ENCODE measurements around the gene DOK6.
"Not testable (repeated sequence)": the region's sequence is repeated elsewhere in the genome, so short reads cannot be mapped to it uniquely, and the experiment has no call there.

DOK6 gene

DNA sequence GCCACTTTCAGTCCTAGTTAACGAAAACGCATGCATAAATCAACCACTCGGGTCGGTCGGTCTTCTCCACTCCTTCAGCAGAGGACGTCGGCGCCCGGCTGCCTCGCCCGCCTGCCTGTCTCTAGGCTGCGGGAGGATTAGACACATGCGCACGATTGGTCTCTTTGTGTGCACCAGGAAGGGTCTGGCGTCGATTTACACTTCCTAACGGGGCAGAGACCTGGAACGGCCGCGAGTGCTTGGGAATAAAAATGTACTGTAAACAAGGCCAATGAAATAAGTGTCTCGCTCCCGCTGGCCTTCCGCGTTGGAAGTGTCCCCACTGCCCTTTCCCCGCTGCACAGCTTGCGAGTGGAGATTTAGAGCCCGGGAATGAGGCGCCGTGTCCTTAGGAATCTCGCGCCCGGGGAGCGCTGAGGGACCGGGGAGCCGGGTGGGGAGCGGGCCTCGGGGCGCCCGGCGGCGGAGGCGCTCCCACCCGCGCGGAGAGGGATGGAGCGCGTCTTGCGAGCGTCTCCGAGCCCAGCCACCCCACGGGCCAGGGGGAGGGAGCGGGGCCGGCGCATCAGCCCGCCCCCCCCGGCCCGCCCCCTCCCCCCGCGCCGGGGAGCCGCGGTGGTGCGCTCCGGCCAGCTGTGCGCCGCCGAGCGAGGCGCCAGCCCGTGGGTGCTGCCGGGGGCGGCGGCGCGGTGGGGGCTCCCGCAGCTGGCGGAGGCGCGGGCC, at the start of gene DOK6:
DOK6 (plus strand) TSS at position 636 of the 723 bp plus-strand sequence.
- Mint-ChIP-seq H3K4me3 (peak within 1 kb of the TSS; percentile 48), H3K4me1 (ENCODE audit: low read depth) (peaks cover 5% of the 10 kb centered on the region), H3K27ac (no peak within 1 kb of the TSS), H3K36me3 (ENCODE audit: low read depth) (no peaks in the 10 kb centered on the region), H3K27me3 (ENCODE audit: low read depth) (peaks cover 72% of the 10 kb centered on the region), H3K9me3 (no peaks in the 10 kb centered on the region)

- no peaks in the 10 kb centered on the region for H3K27me3 Mint-ChIP-seq (ENCODE audit: low read depth)
- no peaks in the 10 kb centered on the region for H3K36me3 Mint-ChIP-seq (ENCODE audit: low read depth)
- no peaks in the 10 kb centered on the region for H3K9me3 Mint-ChIP-seq
- H3K4me3 Mint-ChIP-seq = no peak overlapping the region
- H3K27ac Mint-ChIP-seq = no peak overlapping the region
- no peaks in the 10 kb centered on the region for H3K4me1 Mint-ChIP-seq (ENCODE audit: low read depth)
These were observed 47.7 kb upstream of the DOK6 start for GRCh38 chr18:69353023-69353422.

DNA sequence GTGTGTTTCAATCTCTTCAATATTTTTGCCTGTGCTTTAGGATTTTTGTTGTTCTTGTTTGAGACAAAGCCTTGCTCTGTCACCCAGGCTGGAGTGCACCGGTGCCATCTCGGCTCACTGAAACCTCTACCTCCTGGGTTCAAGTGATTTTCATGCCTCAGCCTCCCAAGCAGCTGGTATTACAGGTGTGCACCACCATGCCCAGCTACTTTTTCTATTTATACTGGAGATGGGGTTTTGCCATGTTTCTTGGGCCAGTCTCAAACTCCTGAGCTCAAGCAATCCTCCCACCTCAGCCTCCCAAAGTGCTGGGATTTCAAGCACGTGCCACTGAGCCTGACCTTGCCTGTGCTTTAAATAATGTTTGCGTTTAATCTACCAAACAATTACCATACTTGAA, 43.1 kb upstream of the DOK6 start:
- peaks cover 7% of the 10 kb centered on the region for H3K9me3 Mint-ChIP-seq
- H3K36me3 Mint-ChIP-seq (ENCODE audit: low read depth) = no peaks in the 10 kb centered on the region
- H3K27me3 Mint-ChIP-seq (ENCODE audit: low read depth) = no peaks in the 10 kb centered on the region
- H3K27ac Mint-ChIP-seq = no peak overlapping the region
- no peak overlapping the region for H3K4me3 Mint-ChIP-seq
- no peaks in the 10 kb centered on the region for H3K4me1 Mint-ChIP-seq (ENCODE audit: low read depth)

DNA sequence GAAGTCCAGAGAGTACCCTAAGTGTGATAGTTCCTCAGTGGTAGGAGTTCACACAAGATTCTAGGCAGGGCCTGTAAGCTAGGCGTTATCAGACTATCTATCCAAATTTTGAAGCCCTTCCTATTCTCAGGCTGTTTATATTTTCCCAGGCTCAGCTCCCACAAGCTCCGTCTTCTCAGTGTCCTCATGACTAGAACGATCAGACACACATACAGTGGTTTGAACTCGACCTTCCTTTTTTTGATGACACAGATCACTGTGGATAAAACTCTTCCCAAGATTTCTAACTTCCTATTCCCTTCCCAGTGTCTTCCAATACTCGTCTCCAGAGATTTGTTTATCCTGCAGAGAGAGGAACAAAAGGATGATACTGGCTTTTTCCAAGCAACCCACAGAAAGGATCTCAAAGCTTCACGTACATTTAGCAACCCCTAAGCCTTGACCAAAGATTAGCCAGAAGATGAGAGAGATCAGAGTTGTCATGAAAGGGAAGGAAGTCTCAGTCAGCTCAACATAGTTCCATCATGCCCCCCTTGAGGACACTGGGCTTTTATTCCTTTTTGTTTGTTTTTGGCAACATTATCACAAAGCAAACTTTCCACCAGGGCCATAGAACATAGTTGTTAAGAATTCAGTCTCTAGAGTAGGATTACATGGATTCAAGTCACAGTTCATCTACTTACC, 42.3 kb upstream of the DOK6 start:
- no peaks in the 10 kb centered on the region for H3K4me1 Mint-ChIP-seq (ENCODE audit: low read depth)
- no peak overlapping the region for H3K4me3 Mint-ChIP-seq
- H3K27me3 Mint-ChIP-seq (ENCODE audit: low read depth) = no peaks in the 10 kb centered on the region
- H3K9me3 Mint-ChIP-seq = peaks cover 7% of the 10 kb centered on the region
- H3K36me3 Mint-ChIP-seq (ENCODE audit: low read depth) = no peaks in the 10 kb centered on the region
- no peak overlapping the region for H3K27ac Mint-ChIP-seq

DNA sequence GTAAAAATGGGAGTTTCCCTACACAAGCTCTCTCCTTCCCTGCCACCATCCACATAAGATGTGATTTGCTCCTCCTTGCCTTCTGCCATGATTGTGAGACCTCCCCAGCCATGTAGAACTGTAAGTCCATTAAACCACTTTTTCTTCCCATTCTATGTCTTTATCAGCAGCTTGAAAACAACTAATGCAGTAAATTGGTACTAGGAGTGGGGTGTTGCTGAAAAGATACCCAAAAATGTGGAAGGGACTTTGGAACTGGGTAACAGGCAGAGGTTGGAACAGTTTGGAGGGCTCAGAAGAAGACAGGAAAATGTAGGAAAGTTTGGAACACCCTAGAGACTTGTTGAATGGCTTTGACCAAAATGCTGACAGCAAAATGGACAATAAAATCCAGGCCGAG, 40.9 kb upstream of the DOK6 start:
- H3K9me3 Mint-ChIP-seq; H3K4me3 Mint-ChIP-seq; H3K4me1 Mint-ChIP-seq (ENCODE audit: low read depth); H3K27me3 Mint-ChIP-seq (ENCODE audit: low read depth); H3K36me3 Mint-ChIP-seq (ENCODE audit: low read depth); H3K27ac Mint-ChIP-seq: not testable (repeated sequence)

GRCh38 chr18:69364930-69365329, 35.8 kb upstream of the DOK6 start:
- no peaks in the 10 kb centered on the region for H3K4me1 Mint-ChIP-seq (ENCODE audit: low read depth)
- H3K4me3 Mint-ChIP-seq = no peak overlapping the region
- H3K27me3 Mint-ChIP-seq (ENCODE audit: low read depth) = no peaks in the 10 kb centered on the region

DNA sequence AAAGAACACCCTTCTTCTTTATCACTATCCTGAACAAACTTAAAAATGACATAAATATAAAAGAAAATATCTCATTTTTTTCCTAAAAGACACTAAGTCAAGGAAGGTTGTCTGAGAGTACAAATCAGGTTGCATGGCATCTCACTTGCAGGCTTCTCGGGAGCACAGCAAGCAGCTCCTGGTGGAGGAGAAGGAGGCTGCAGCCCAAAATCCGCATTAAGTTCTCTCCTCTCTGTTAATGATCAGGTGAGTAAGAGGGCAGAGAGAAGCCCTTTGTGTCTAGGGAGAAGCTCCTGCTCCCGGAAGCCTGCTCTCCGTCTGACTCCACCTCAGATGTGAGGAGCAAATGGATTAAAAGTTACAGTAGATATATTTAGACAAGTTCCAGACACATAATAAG, 35.0 kb upstream of the DOK6 start:
- H3K9me3 Mint-ChIP-seq = no peaks in the 10 kb centered on the region
- H3K27me3 Mint-ChIP-seq (ENCODE audit: low read depth) = no peaks in the 10 kb centered on the region
- no peaks in the 10 kb centered on the region for H3K4me1 Mint-ChIP-seq (ENCODE audit: low read depth)
- H3K36me3 Mint-ChIP-seq (ENCODE audit: low read depth) = no peaks in the 10 kb centered on the region
- H3K4me3 Mint-ChIP-seq = no peak overlapping the region
- H3K27ac Mint-ChIP-seq = no peak overlapping the region

More at GRCh38 chr18:69364930-69365329, 35.8 kb upstream of the DOK6 start:
- Mint-ChIP-seq H3K27ac (no peak overlapping the region), H3K36me3 (ENCODE audit: low read depth) (no peaks in the 10 kb centered on the region), H3K9me3 (peaks cover 3% of the 10 kb centered on the region)

- Mint-ChIP-seq H3K27ac (no peak overlapping the region), H3K4me3 (no peak overlapping the region), H3K9me3 (no peaks in the 10 kb centered on the region), H3K27me3 (ENCODE audit: low read depth) (peaks cover 3% of the 10 kb centered on the region), H3K36me3 (ENCODE audit: low read depth) (no peaks in the 10 kb centered on the region), H3K4me1 (ENCODE audit: low read depth) (no peaks in the 10 kb centered on the region)
These were observed 33.6 kb upstream of the DOK6 start for GRCh38 chr18:69367104-69367503.

GRCh38 chr18:69371729-69372128, 29.0 kb upstream of the DOK6 start:
- peaks cover 3% of the 10 kb centered on the region for H3K27me3 Mint-ChIP-seq (ENCODE audit: low read depth)
- no peaks in the 10 kb centered on the region for H3K36me3 Mint-ChIP-seq (ENCODE audit: low read depth)
- no peak overlapping the region for H3K4me3 Mint-ChIP-seq
- no peaks in the 10 kb centered on the region for H3K9me3 Mint-ChIP-seq
- H3K27ac Mint-ChIP-seq = no peak overlapping the region
- no peaks in the 10 kb centered on the region for H3K4me1 Mint-ChIP-seq (ENCODE audit: low read depth)

DNA sequence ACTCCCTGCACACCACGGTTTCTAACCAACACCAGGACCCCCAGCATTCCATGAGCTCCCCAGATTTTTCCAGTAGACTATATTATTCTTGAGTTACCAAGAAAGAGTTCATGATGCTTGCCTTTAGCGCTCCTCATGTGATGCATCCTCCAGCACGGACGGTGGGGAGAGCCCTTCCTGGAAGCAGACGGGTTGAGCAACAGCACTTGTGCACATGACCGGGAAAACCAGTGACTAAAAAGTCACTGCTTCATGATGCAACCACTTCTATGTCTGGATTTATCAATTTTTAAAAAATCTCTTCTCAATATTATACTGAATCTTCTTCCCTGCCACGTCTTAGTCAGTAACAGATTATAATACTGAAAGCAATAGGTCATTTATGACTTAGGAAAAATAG, 20.4 kb upstream of the DOK6 start:
- H3K9me3 Mint-ChIP-seq = no peaks in the 10 kb centered on the region
- no peaks in the 10 kb centered on the region for H3K4me1 Mint-ChIP-seq (ENCODE audit: low read depth)
- H3K27ac Mint-ChIP-seq = no peak overlapping the region
- H3K27me3 Mint-ChIP-seq (ENCODE audit: low read depth) = no peaks in the 10 kb centered on the region
- H3K4me3 Mint-ChIP-seq = no peak overlapping the region
- H3K36me3 Mint-ChIP-seq (ENCODE audit: low read depth) = no peaks in the 10 kb centered on the region

GRCh38 chr18:69383186-69383585, 17.5 kb upstream of the DOK6 start:
- Mint-ChIP-seq H3K9me3 (no peaks in the 10 kb centered on the region), H3K4me1 (ENCODE audit: low read depth) (no peaks in the 10 kb centered on the region), H3K27ac (no peak overlapping the region), H3K36me3 (ENCODE audit: low read depth) (no peaks in the 10 kb centered on the region), H3K27me3 (ENCODE audit: low read depth) (no peaks in the 10 kb centered on the region), H3K4me3 (no peak overlapping the region)

DNA sequence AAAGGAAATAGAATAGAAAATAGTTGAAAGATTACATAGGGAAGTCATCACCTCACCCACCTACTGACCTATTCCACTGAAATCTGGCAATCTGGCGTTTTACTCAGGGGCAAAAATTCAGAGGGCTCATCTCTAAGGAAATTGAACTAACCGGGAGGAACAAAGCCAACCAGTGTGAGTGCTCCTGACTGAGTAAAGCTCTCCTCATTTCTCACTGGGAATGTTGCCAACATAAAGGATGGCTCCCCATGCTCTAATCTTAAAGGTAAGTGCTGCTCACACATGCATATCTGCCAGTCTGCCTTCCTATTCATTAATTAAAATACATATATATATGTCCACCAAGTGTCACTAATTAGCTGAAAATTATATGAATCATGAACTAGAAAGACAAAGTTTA, 13.5 kb upstream of the DOK6 start:
- no peaks in the 10 kb centered on the region for H3K9me3 Mint-ChIP-seq
- H3K27me3 Mint-ChIP-seq (ENCODE audit: low read depth) = no peaks in the 10 kb centered on the region
- H3K4me1 Mint-ChIP-seq (ENCODE audit: low read depth) = no peaks in the 10 kb centered on the region
- H3K4me3 Mint-ChIP-seq = no peak overlapping the region
- H3K36me3 Mint-ChIP-seq (ENCODE audit: low read depth) = no peaks in the 10 kb centered on the region
- H3K27ac Mint-ChIP-seq = no peak overlapping the region

GRCh38 chr18:69388222-69388621, 12.5 kb upstream of the DOK6 start:
- H3K4me1 Mint-ChIP-seq (ENCODE audit: low read depth) = no peaks in the 10 kb centered on the region
- no peak overlapping the region for H3K27ac Mint-ChIP-seq
- H3K4me3 Mint-ChIP-seq = no peak overlapping the region
- no peaks in the 10 kb centered on the region for H3K9me3 Mint-ChIP-seq
- H3K27me3 Mint-ChIP-seq (ENCODE audit: low read depth) = no peaks in the 10 kb centered on the region
- H3K36me3 Mint-ChIP-seq (ENCODE audit: low read depth) = no peaks in the 10 kb centered on the region

DNA sequence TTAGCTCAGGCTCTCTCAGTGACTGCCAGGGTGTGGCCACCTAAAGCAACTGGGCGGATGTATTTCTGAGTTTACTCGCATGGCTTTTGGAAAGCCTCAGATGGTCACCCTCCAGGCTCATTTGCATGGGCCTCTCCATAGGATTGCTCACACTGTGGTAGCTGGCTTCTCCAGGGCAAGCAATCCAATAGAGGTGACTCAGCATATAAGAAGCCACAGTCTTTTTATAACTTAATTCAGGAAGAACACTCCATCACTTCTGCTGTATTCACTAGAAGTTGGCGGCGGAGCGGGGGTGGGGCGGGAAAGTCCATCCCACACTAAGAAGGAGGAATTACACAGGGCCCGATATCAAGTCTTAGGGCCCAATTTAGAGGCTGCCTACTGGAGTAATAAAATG, 3.6 kb upstream of the DOK6 start:
- Mint-ChIP-seq H3K27me3 (ENCODE audit: low read depth) (peaks cover 46% of the 10 kb centered on the region), H3K4me3 (no peak overlapping the region)

GRCh38 chr18:69399253-69399652, 1.4 kb upstream of the DOK6 start:
- no peak overlapping the region for H3K27ac Mint-ChIP-seq
- peaks cover 61% of the 10 kb centered on the region for H3K27me3 Mint-ChIP-seq (ENCODE audit: low read depth)
- peaks cover 5% of the 10 kb centered on the region for H3K4me1 Mint-ChIP-seq (ENCODE audit: low read depth)
- H3K36me3 Mint-ChIP-seq (ENCODE audit: low read depth) = no peaks in the 10 kb centered on the region
- no peak overlapping the region for H3K4me3 Mint-ChIP-seq
- H3K9me3 Mint-ChIP-seq = no peaks in the 10 kb centered on the region

More for the DNA sequence above, 3.6 kb upstream of the DOK6 start:
- Mint-ChIP-seq H3K9me3 (no peaks in the 10 kb centered on the region), H3K36me3 (ENCODE audit: low read depth) (no peaks in the 10 kb centered on the region), H3K4me1 (ENCODE audit: low read depth) (peaks cover 3% of the 10 kb centered on the region), H3K27ac (no peak overlapping the region)
